ENCODE results near the gene ZSWIM5. TPM values are rescaled to one million over a fixed set of nuclear protein-coding genes. Genes with fewer than 3 reads are reported as not detected.
"Not testable (repeated sequence)": the region's sequence is repeated elsewhere in the genome, so short reads cannot be mapped to it uniquely, and the experiment has no call there.

Gene ZSWIM5
- polyA plus RNA-seq, 1 donor (not counting 4 experiments of a cell fraction or from before 2014, with no cell fraction given), result 0.03 TPM

- H3K4me2 ChIP-seq (ENCODE audit: control insufficient read depth, extremely low read depth, insufficient read depth, low read depth, low read length); H3K9me3 ChIP-seq (ENCODE audit: control insufficient read depth, low read depth, low read length); H3K36me3 ChIP-seq (ENCODE audit: control insufficient read depth in 2 of 2, extremely low read depth in 1 of 2, insufficient read depth in 2 of 2, low read length in 2 of 2); H3K4me1 ChIP-seq (ENCODE audit: control insufficient read depth, extremely low read depth, insufficient read depth, low read length); H3K79me2 ChIP-seq (ENCODE audit: control insufficient read depth, insufficient read depth, low read length); H2AFZ ChIP-seq (ENCODE audit: control insufficient read depth, low read length); H4K20me1 ChIP-seq (ENCODE audit: control insufficient read depth, extremely low read depth, insufficient read depth, low read length); H3K9ac ChIP-seq (ENCODE audit: control insufficient read depth, extremely low read depth, insufficient read depth, low read length); H3K27ac ChIP-seq (ENCODE audit: control insufficient read depth, insufficient read depth, low read length); H3K27me3 ChIP-seq (ENCODE audit: control insufficient read depth, extremely low read depth, insufficient read depth, low read length); H3K4me3 ChIP-seq (ENCODE audit: control insufficient read depth in 2 of 3, extremely low read depth in 1 of 3, insufficient read depth in 2 of 3, low read depth in 1 of 3, low read length in 3 of 3); H3K9me1 ChIP-seq (ENCODE audit: control insufficient read depth, extremely low read depth, insufficient read depth, low read length); FAIRE-seq; DNase-seq (ENCODE audit: low read depth, low spot score); dilution Hi-C loops (cut with MboI; ENCODE audit: extremely low pct_ligation_motif_present, low sequenced_read_pairs): not testable (repeated sequence)
These were observed 100.8 kb downstream of the ZSWIM5 start for GRCh38 chr1:45105486-45106155.

GRCh38 chr1:45103534-45103933, 102.9 kb downstream of the ZSWIM5 start:
- no peak overlapping the region for H2AFZ ChIP-seq (ENCODE audit: control insufficient read depth, low read length)
- no peaks in the 10 kb centered on the region for H3K79me2 ChIP-seq (ENCODE audit: control insufficient read depth, insufficient read depth, low read length)
- no peaks in the 10 kb centered on the region for H4K20me1 ChIP-seq (ENCODE audit: control insufficient read depth, extremely low read depth, insufficient read depth, low read length)
- no peak overlapping the region for H3K4me3 ChIP-seq (ENCODE audit: control insufficient read depth in 2 of 3, extremely low read depth in 1 of 3, insufficient read depth in 2 of 3, low read depth in 1 of 3, low read length in 3 of 3)
- H3K4me2 ChIP-seq (ENCODE audit: control insufficient read depth, extremely low read depth, insufficient read depth, low read depth, low read length), result no peak overlapping the region
- no peaks in the 10 kb centered on the region for H3K9me1 ChIP-seq (ENCODE audit: control insufficient read depth, extremely low read depth, insufficient read depth, low read length)
- dilution Hi-C loops (cut with MboI; ENCODE audit: extremely low pct_ligation_motif_present, low sequenced_read_pairs), result no loop called here
- H3K27me3 ChIP-seq (ENCODE audit: control insufficient read depth, extremely low read depth, insufficient read depth, low read length), result no peaks in the 10 kb centered on the region
- H3K27ac ChIP-seq (ENCODE audit: control insufficient read depth, insufficient read depth, low read length), result no peak overlapping the region
- DNase-seq (ENCODE audit: low read depth, low spot score) (no peak), FAIRE-seq (no peak)
- TF ChIP-seq CTCF (optimal IDR thresholded peaks at IDR 0.05 in 1 of 3, IDR thresholded peaks at IDR 0.05 in 1 of 3, conservative IDR thresholded peaks at IDR 0.05 in 1 of 3; ENCODE audit: extremely low read depth in 1 of 3, insufficient read depth in 2 of 3, low read length in 3 of 3), result no peak
- no peak for TF ChIP-seq EZH2 (IDR thresholded peaks at IDR 0.05; ENCODE audit: low read length)
- no peaks in the 10 kb centered on the region for H3K4me1 ChIP-seq (ENCODE audit: control insufficient read depth, extremely low read depth, insufficient read depth, low read length)
- no peaks in the 10 kb centered on the region for H3K36me3 ChIP-seq (ENCODE audit: control insufficient read depth in 2 of 2, extremely low read depth in 1 of 2, insufficient read depth in 2 of 2, low read length in 2 of 2)
- no peak overlapping the region for H3K9ac ChIP-seq (ENCODE audit: control insufficient read depth, extremely low read depth, insufficient read depth, low read length)
- H3K9me3 ChIP-seq (ENCODE audit: control insufficient read depth, low read depth, low read length), result no peaks in the 10 kb centered on the region

GRCh38 chr1:45101947-45102346, 104.5 kb downstream of the ZSWIM5 start:
- Histone ChIP-seq H3K27ac (ENCODE audit: control insufficient read depth, insufficient read depth, low read length) (no peak overlapping the region), H2AFZ (ENCODE audit: control insufficient read depth, low read length) (no peak overlapping the region), H3K9me1 (ENCODE audit: control insufficient read depth, extremely low read depth, insufficient read depth, low read length) (no peaks in the 10 kb centered on the region), H3K4me1 (ENCODE audit: control insufficient read depth, extremely low read depth, insufficient read depth, low read length) (no peaks in the 10 kb centered on the region), H3K9ac (ENCODE audit: control insufficient read depth, extremely low read depth, insufficient read depth, low read length) (no peak overlapping the region), H3K9me3 (ENCODE audit: control insufficient read depth, low read depth, low read length) (no peaks in the 10 kb centered on the region), H4K20me1 (ENCODE audit: control insufficient read depth, extremely low read depth, insufficient read depth, low read length) (no peaks in the 10 kb centered on the region), H3K79me2 (ENCODE audit: control insufficient read depth, insufficient read depth, low read length) (no peaks in the 10 kb centered on the region), H3K27me3 (ENCODE audit: control insufficient read depth, extremely low read depth, insufficient read depth, low read length) (no peaks in the 10 kb centered on the region), H3K36me3 (ENCODE audit: control insufficient read depth in 2 of 2, extremely low read depth in 1 of 2, insufficient read depth in 2 of 2, low read length in 2 of 2) (no peaks in the 10 kb centered on the region), H3K4me3 (ENCODE audit: control insufficient read depth in 2 of 3, extremely low read depth in 1 of 3, insufficient read depth in 2 of 3, low read depth in 1 of 3, low read length in 3 of 3) (no peak overlapping the region), H3K4me2 (ENCODE audit: control insufficient read depth, extremely low read depth, insufficient read depth, low read depth, low read length) (no peak overlapping the region)
- DNase-seq (ENCODE audit: low read depth, low spot score) (no peak), FAIRE-seq (no peak)
- dilution Hi-C loops (cut with MboI; ENCODE audit: extremely low pct_ligation_motif_present, low sequenced_read_pairs), result no loop called here
- no peak for TF ChIP-seq CTCF (optimal IDR thresholded peaks at IDR 0.05 in 1 of 3, IDR thresholded peaks at IDR 0.05 in 1 of 3, conservative IDR thresholded peaks at IDR 0.05 in 1 of 3; ENCODE audit: extremely low read depth in 1 of 3, insufficient read depth in 2 of 3, low read length in 3 of 3)
- TF ChIP-seq EZH2 (IDR thresholded peaks at IDR 0.05; ENCODE audit: low read length), result no peak

GRCh38 chr1:45101528-45101927, 104.9 kb downstream of the ZSWIM5 start:
- H3K27me3 ChIP-seq (ENCODE audit: control insufficient read depth, extremely low read depth, insufficient read depth, low read length); H4K20me1 ChIP-seq (ENCODE audit: control insufficient read depth, extremely low read depth, insufficient read depth, low read length); H3K9me3 ChIP-seq (ENCODE audit: control insufficient read depth, low read depth, low read length); H3K4me1 ChIP-seq (ENCODE audit: control insufficient read depth, extremely low read depth, insufficient read depth, low read length); DNase-seq (ENCODE audit: low read depth, low spot score); H3K79me2 ChIP-seq (ENCODE audit: control insufficient read depth, insufficient read depth, low read length); H2AFZ ChIP-seq (ENCODE audit: control insufficient read depth, low read length); H3K9ac ChIP-seq (ENCODE audit: control insufficient read depth, extremely low read depth, insufficient read depth, low read length); H3K9me1 ChIP-seq (ENCODE audit: control insufficient read depth, extremely low read depth, insufficient read depth, low read length); H3K27ac ChIP-seq (ENCODE audit: control insufficient read depth, insufficient read depth, low read length); FAIRE-seq; H3K36me3 ChIP-seq (ENCODE audit: control insufficient read depth in 2 of 2, extremely low read depth in 1 of 2, insufficient read depth in 2 of 2, low read length in 2 of 2); H3K4me2 ChIP-seq (ENCODE audit: control insufficient read depth, extremely low read depth, insufficient read depth, low read depth, low read length); H3K4me3 ChIP-seq (ENCODE audit: control insufficient read depth in 2 of 3, extremely low read depth in 1 of 3, insufficient read depth in 2 of 3, low read depth in 1 of 3, low read length in 3 of 3); dilution Hi-C loops (cut with MboI; ENCODE audit: extremely low pct_ligation_motif_present, low sequenced_read_pairs): not testable (repeated sequence)

Data from keratinocyte (primary cell).